IMR-90 (cell line): ENCODE results near the gene CYCS. TPM values are rescaled to one million over a fixed set of nuclear protein-coding genes. Genes with fewer than 3 reads are reported as not detected.
A peak's percentile ranks its signal among the peaks of the same experiment; 100 is the strongest.

Experiments used
- ATAC-seq: fragments of 200-7000 bp; cut with Tn5 transposase; 2 replicates; pipeline ENCODE4 v1.9.1; 2020; ENCODE audit warnings: low read depth, mild to moderate bottlenecking, moderate library complexity
- BruUV-seq: library from RNA; stranded (reverse); fragments of 400-500 nt; replicated peaks from 2 replicates; lab custom pipeline; 2021; lab: Mats Ljungman, UMichigan
- CTCF ChIA-PET: fragments of 300-600 bp; formaldehyde crosslinking; extraction: SDS; loops from one replicate; lab custom pipeline; 2021; ENCODE audit warnings: antibody characterized with exemption; lab: Yijun Ruan, JAX
- POLR2A ChIA-PET: fragments of 300-600 bp; sonication (Branson Sonifier 250); formaldehyde crosslinking; loops from one replicate; lab custom pipeline; 2022; ENCODE audit warnings: antibody characterized with exemption; ENCODE audit not compliant: unreplicated experiment; lab: Charles Lee
- DNase-seq: peaks from one replicate; pipeline ENCODE4 v3.0.0; 2013
- H2AFZ ChIP-seq: replicated peaks from 2 replicates; pipeline ENCODE3; 2013; ENCODE audit warnings: low read length, mild to moderate bottlenecking; ENCODE audit not compliant: poor library complexity
- H2AK5ac ChIP-seq: 2 replicates; pipeline ENCODE4 v1.6.1; 2013; ENCODE audit warnings: low read depth, low read length, inconsistent platforms
- H2AK9ac ChIP-seq: replicated peaks from 2 replicates; pipeline ENCODE3; 2013; ENCODE audit warnings: mild to moderate bottlenecking, low read depth, low read length, moderate library complexity; ENCODE audit not compliant: poor library complexity
- H2BK120ac ChIP-seq: 2 replicates; pipeline ENCODE4 v1.6.1; 2013; ENCODE audit warnings: low read depth, low read length, inconsistent platforms
- H2BK15ac ChIP-seq: 3 replicates; pipeline ENCODE4 v1.6.1; 2013; ENCODE audit warnings: low read depth, low read length, inconsistent platforms
- H2BK20ac ChIP-seq: 2 replicates; pipeline ENCODE4 v1.6.1; 2013; ENCODE audit warnings: low read depth, mild to moderate bottlenecking, inconsistent platforms, low read length, moderate library complexity
- H2BK5ac ChIP-seq: 2 replicates; pipeline ENCODE4 v1.6.1; 2013; ENCODE audit warnings: mild to moderate bottlenecking, low read depth, low read length, inconsistent platforms; ENCODE audit not compliant: poor library complexity, severe bottlenecking
- H3K14ac ChIP-seq: replicated peaks from 2 replicates; pipeline ENCODE4 v1.6.1; 2013; ENCODE audit warnings: low read depth, low read length, inconsistent platforms
- H3K18ac ChIP-seq: 2 replicates; pipeline ENCODE4 v1.6.1; 2013; ENCODE audit warnings: low read depth, low read length, control low read depth
- H3K23ac ChIP-seq: 2 replicates; pipeline ENCODE4 v1.6.1; 2013; ENCODE audit warnings: low read depth, low read length, inconsistent platforms
- H3K27ac ChIP-seq: 2 replicates; pipeline ENCODE4 v1.5.1; 2013; ENCODE audit warnings: mild to moderate bottlenecking, control low read depth, low read length; ENCODE audit not compliant: insufficient read depth
- H3K27me3 ChIP-seq: 2 replicates; pipeline ENCODE4 v1.6.1; 2013; ENCODE audit warnings: low read length; ENCODE audit not compliant: control insufficient read depth, insufficient read depth
- H3K36me3 ChIP-seq: 2 replicates; pipeline ENCODE4 v1.6.1; 2013; ENCODE audit warnings: low read length, mixed read lengths; ENCODE audit not compliant: control insufficient read depth, insufficient read depth
- H3K4ac ChIP-seq: 2 replicates; pipeline ENCODE4 v1.6.1; 2013; ENCODE audit warnings: low read depth, low read length, inconsistent platforms
- H3K4me1 ChIP-seq: 2 replicates; pipeline ENCODE4 v1.6.1; 2013; ENCODE audit warnings: low read length, mixed read lengths; ENCODE audit not compliant: control insufficient read depth, insufficient read depth
- H3K4me2 ChIP-seq: 2 replicates; pipeline ENCODE4 v1.6.1; 2013; ENCODE audit warnings: low read depth, mild to moderate bottlenecking, control low read depth, low read length, moderate library complexity
- H3K4me3 ChIP-seq: 2 replicates; pipeline ENCODE4 v1.5.1; 2013; ENCODE audit warnings: low read depth, mild to moderate bottlenecking, control low read depth, low read length, moderate library complexity; ENCODE audit not compliant: insufficient read depth
- H3K56ac ChIP-seq: 2 replicates; pipeline ENCODE4 v1.6.1; 2013; ENCODE audit warnings: low read length, inconsistent platforms; ENCODE audit not compliant: insufficient read depth; ENCODE audit errors: extremely low read depth
- H3K79me1 ChIP-seq, 2 experiments: 2 replicates each; pipeline ENCODE4 v1.6.1; 2013; ENCODE audit warnings: low read length in 2 of 2, inconsistent platforms in 1 of 2, low read depth in 1 of 2
- H3K9ac ChIP-seq: 2 replicates; pipeline ENCODE4 v1.6.1; 2013; ENCODE audit warnings: low read depth, low read length, control low read depth
- H3K9me1 ChIP-seq: 2 replicates; pipeline ENCODE4 v1.6.1; 2013; ENCODE audit warnings: low read length, inconsistent platforms; ENCODE audit not compliant: insufficient read depth
- H3K9me3 ChIP-seq: 2 replicates; pipeline ENCODE4 v1.6.1; 2013; ENCODE audit warnings: low read length; ENCODE audit not compliant: control insufficient read depth, insufficient read depth
- H4K20me1 ChIP-seq: 2 replicates; pipeline ENCODE4 v1.6.1; 2013; ENCODE audit warnings: low read length, inconsistent platforms; ENCODE audit not compliant: insufficient read depth
- H4K5ac ChIP-seq: 2 replicates; pipeline ENCODE4 v1.6.1; 2013; ENCODE audit warnings: mild to moderate bottlenecking, low read depth, low read length, control low read depth
- H4K8ac ChIP-seq, 2 experiments: 2 replicates each; pipeline ENCODE4 v1.6.1; 2013; ENCODE audit warnings: low read depth in 2 of 2, low read length in 2 of 2, control low read depth in 1 of 2, inconsistent platforms in 1 of 2
- H4K91ac ChIP-seq: 2 replicates; pipeline ENCODE4 v1.6.1; 2013; ENCODE audit warnings: low read depth, low read length, inconsistent platforms; ENCODE audit not compliant: insufficient read depth
- BHLHE40 ChIP-seq: fragments of 150-350 bp; IDR thresholded peaks from 2 replicates; pipeline ENCODE4 v1.6.1; 2016; ENCODE audit warnings: mild to moderate bottlenecking, low read depth, low read length
- CEBPB ChIP-seq: IDR thresholded peaks from 2 replicates; pipeline ENCODE4 v1.6.1; 2012; ENCODE audit warnings: low read depth, low read length, improper control_type of control experiment
- POLR2A ChIP-seq: IDR thresholded peaks from 2 replicates; pipeline ENCODE4 v1.6.1; 2012; ENCODE audit warnings: mild to moderate bottlenecking, low read depth, low read length
- dilution Hi-C: fragments of 300-500 bp; cut with HindIII; formaldehyde crosslinking; loops from one replicate; pipeline ENCODE4 v1.14.3; 2018; ENCODE audit warnings: low sequenced_read_pairs; ENCODE audit not compliant: unreplicated experiment
- in situ Hi-C: fragments of 300-500 bp; cut with MboI; formaldehyde crosslinking; loops from 3 replicates; pipeline ENCODE4 v1.14.3; 2019; ENCODE audit warnings: low sequenced_read_pairs, inconsistent platforms, mixed read lengths
- intact Hi-C: fragments of 100-400 bp; cut with micrococcal nuclease; formaldehyde crosslinking; loops from 2 replicates; pipeline ENCODE4 v1.10.0; 2022
- polyA plus RNA-seq, 3 experiments: library from polyadenylated mRNA; depleted of rRNA; stranded (reverse); fragments of >200 nt; gene quantifications; 2 replicates each; pipeline ENCODE4 v1.2.3, GENCODE V29; 2012; ENCODE audit warnings: low replicate concordance in 1 of 3
- total RNA-seq: library from RNA; depleted of rRNA; stranded (reverse); fragments of >200 nt; gene quantifications from 2 replicates; pipeline ENCODE4 v1.2.3, GENCODE V29; 2012

CYCS gene
- total and polyA plus RNA-seq, 2 of the 4 experiments (the other 2 are of a cell fraction), result 22.9 to 59.0 TPM

- Histone ChIP-seq H2AFZ (no peak overlapping the region), H3K4me3 (no peak overlapping the region), H3K9me1 (peaks cover 3% of the 10 kb centered on the region), H3K27me3 (no peaks in the 10 kb centered on the region), H3K79me1 (peaks cover 8 to 34% of the 10 kb centered on the region in 2 experiments; a peak in 2 of 4 replicates), H2AK9ac (no peak overlapping the region), H4K91ac (no peak overlapping the region), H3K4me1 (no peaks in the 10 kb centered on the region), H3K14ac (no peak overlapping the region), H4K8ac (no peak overlapping the region), H2BK120ac (no peak overlapping the region), H3K27ac (no peak overlapping the region), H2BK15ac (no peak overlapping the region), H4K5ac (no peak overlapping the region), H4K20me1 (peaks cover 7% of the 10 kb centered on the region), H2BK5ac (peak overlapping the region; percentile 57), H2AK5ac (no peak overlapping the region), H3K18ac (no peak overlapping the region), H3K4ac (no peak overlapping the region), H2BK20ac (no peak overlapping the region), H3K9ac (no peak overlapping the region), H3K56ac (no peak overlapping the region), H3K36me3 (peaks cover 7% of the 10 kb centered on the region; the same call in 1 of the 2 replicates), H3K9me3 (no peaks in the 10 kb centered on the region), H3K4me2 (0 out of 2 replicates have a peak overlapping the region, but pooled peaks have one; percentile 3), H3K23ac (no peak overlapping the region)
- in situ Hi-C loops, result loop anchor here (25.0 kb wide), 1 partner anchor 1585 kb away; the partner anchor contains the start of gene TRA2A
- DNase-seq (peak; percentile 75), ATAC-seq (peak; percentile 7; the same call in 1 of the 2 replicates)
- intact Hi-C loops, result no loop called here
- ChIA-PET POLR2A (interaction anchor here (0.6 kb wide), 1 partner anchor 13 kb away, joined by 6 read pairs; no protein-coding TSS in a partner anchor), CTCF (no interaction called here)
- TF ChIP-seq CEBPB (no peak), POLR2A (0 out of 2 replicates have a peak, but pooled peaks have one; percentile 14), BHLHE40 (no peak)
- dilution Hi-C loops, result no loop called here
- BruUV-seq, result no TSS peak
These were observed 2.7 kb downstream of the CYCS start for GRCh38 chr7:25122373-25122772.
